Endothelial cell of umbilical vein (primary cell): Measurements from ENCODE around the gene GAN. TPM values are rescaled to one million over a fixed set of nuclear protein-coding genes. Genes with fewer than 3 reads are reported as not detected.

Experiments
- BruUV-seq: library from RNA; stranded (reverse); fragments of 400-500 nt; replicated peaks from 2 replicates; lab custom pipeline; 2021; lab: Mats Ljungman, UMichigan
- CTCF ChIA-PET: fragments of 300-600, 350-600 bp; sonication (Branson Sonifier 250); formaldehyde crosslinking; loops from one replicate; lab custom pipeline; 2021; ENCODE audit warnings: antibody characterized with exemption, inconsistent platforms; lab: Charles Lee
- POLR2A ChIA-PET: fragments of 300-600, 350-600 bp; sonication (Branson Sonifier 250); formaldehyde crosslinking; loops from one replicate; lab custom pipeline; 2021; ENCODE audit warnings: antibody characterized with exemption, inconsistent platforms; lab: Charles Lee
- DNase-seq: peaks from one replicate; pipeline ENCODE4 v3.0.0-alpha.2; 2011; ENCODE audit warnings: low read depth, low spot score
- FAIRE-seq: peaks from 2 replicates; lab custom pipeline; 2011; peaks lifted over from hg19 to GRCh38; lab: Jason Lieb, UNC
- H2AFZ ChIP-seq: 2 replicates; pipeline ENCODE4 v1.6.0; 2012; ENCODE audit warnings: low read depth, low read length, control low read depth, inconsistent platforms
- H3K27ac ChIP-seq: 2 replicates; pipeline ENCODE4 v1.5.1; 2011; ENCODE audit warnings: low read depth, mild to moderate bottlenecking, control low read depth, low read length, moderate library complexity; ENCODE audit not compliant: insufficient read depth
- H3K27me3 ChIP-seq, 2 experiments: 2 replicates each; pipeline versions ENCODE4 v1.6.0 to v1.6.1; 2011; ENCODE audit warnings: low read length in 2 of 2, mixed read lengths in 1 of 2; ENCODE audit not compliant: control insufficient read depth in 2 of 2, insufficient read depth in 2 of 2
- H3K36me3 ChIP-seq, 2 experiments: 2 replicates in 1 of 2; 3 replicates in 1 of 2; pipeline ENCODE4 v1.5.1; 2011; ENCODE audit warnings: low read length in 2 of 2, mild to moderate bottlenecking in 1 of 2, moderate library complexity in 1 of 2; ENCODE audit not compliant: control insufficient read depth in 2 of 2, insufficient read depth in 2 of 2; ENCODE audit errors: extremely low read depth in 1 of 2
- H3K4me1 ChIP-seq: 3 replicates; pipeline ENCODE4 v1.5.1; 2011; ENCODE audit warnings: mild to moderate bottlenecking, low read length; ENCODE audit not compliant: control insufficient read depth, insufficient read depth; ENCODE audit errors: extremely low read depth
- H3K4me2 ChIP-seq: 2 replicates; pipeline ENCODE4 v1.6.1; 2011; ENCODE audit warnings: low read length, control low read depth, mixed read lengths; ENCODE audit not compliant: insufficient read depth
- H3K4me3 ChIP-seq, 3 experiments: fragments of 200-600 bp in 1 of 3; sonication (generic), shearing (Covaris generic) in 1 of 3; replicated peaks in 1 of 3; 2 replicates each; pipeline ENCODE4 v1.5.1; 2011 to 2016; ENCODE audit warnings: control low read depth in 3 of 3, low read length in 3 of 3, mild to moderate bottlenecking in 2 of 3, inconsistent platforms in 1 of 3, low read depth in 1 of 3, moderate library complexity in 1 of 3; ENCODE audit not compliant: insufficient read depth in 1 of 3
- H3K79me2 ChIP-seq: 2 replicates; pipeline ENCODE4 v1.6.0; 2012; ENCODE audit warnings: low read length, inconsistent platforms; ENCODE audit not compliant: control insufficient read depth, insufficient read depth
- H3K9ac ChIP-seq: replicated peaks from 2 replicates; pipeline ENCODE3; 2011; ENCODE audit warnings: low read length, control low read depth; ENCODE audit not compliant: insufficient read depth; ENCODE audit errors: extremely low read depth
- H3K9me1 ChIP-seq: replicated peaks from 3 replicates; pipeline ENCODE4 v1.6.0; 2011; ENCODE audit warnings: mild to moderate bottlenecking, low read length; ENCODE audit not compliant: control insufficient read depth, insufficient read depth; ENCODE audit errors: extremely low read depth
- H3K9me3 ChIP-seq: replicated peaks from 2 replicates; pipeline ENCODE4 v1.5.1; 2012; ENCODE audit warnings: low read length, inconsistent platforms; ENCODE audit not compliant: control insufficient read depth, insufficient read depth
- H4K20me1 ChIP-seq: replicated peaks from 2 replicates; pipeline ENCODE3; 2011; ENCODE audit warnings: mild to moderate bottlenecking, low read length; ENCODE audit not compliant: control insufficient read depth, insufficient read depth; ENCODE audit errors: extremely low read depth
- CTCF ChIP-seq, 2 donors: IDR thresholded peaks; 1 replicate in 1 of 2; 2 replicates in 1 of 2; pipeline ENCODE4 v1.5.1; 2011; ENCODE audit warnings: low read length in 2 of 2, mild to moderate bottlenecking in 2 of 2, moderate library complexity in 2 of 2, control low read depth in 1 of 2, inconsistent platforms in 1 of 2, low read depth in 1 of 2; ENCODE audit not compliant: insufficient read depth in 1 of 2; ENCODE audit errors: extremely low read depth in 1 of 2
- EZH2 ChIP-seq: IDR thresholded peaks from 2 replicates; pipeline ENCODE4 v1.6.1; 2012; ENCODE audit warnings: borderline replicate concordance, low read depth, mild to moderate bottlenecking, moderate library complexity, low read length, inconsistent platforms; ENCODE audit not compliant: severe bottlenecking
- FOS ChIP-seq: IDR thresholded peaks from 2 replicates; pipeline ENCODE4 v1.6.1; 2011; ENCODE audit warnings: mild to moderate bottlenecking, low read length, moderate library complexity, borderline replicate concordance; ENCODE audit not compliant: insufficient read depth
- GATA2 ChIP-seq: IDR thresholded peaks from 2 replicates; pipeline ENCODE4 v1.7.0; 2011; ENCODE audit warnings: low read depth, mild to moderate bottlenecking, moderate library complexity, mixed read lengths, low read length; ENCODE audit not compliant: insufficient read length, insufficient read depth
- JUN ChIP-seq: IDR thresholded peaks from 2 replicates; pipeline ENCODE4 v1.6.1; 2011; ENCODE audit warnings: borderline replicate concordance, low read depth; ENCODE audit not compliant: insufficient read length, insufficient read depth
- MAX ChIP-seq: IDR thresholded peaks from 2 replicates; pipeline ENCODE4 v1.6.1; 2011; ENCODE audit not compliant: insufficient read depth, insufficient read length
- MYC ChIP-seq: IDR thresholded peaks from one replicate; pipeline ENCODE4 v1.6.1; 2011; ENCODE audit warnings: mild to moderate bottlenecking, low read depth, low read length
- POLR2A ChIP-seq: IDR thresholded peaks from 2 replicates; pipeline ENCODE4 v1.6.1; 2012; ENCODE audit warnings: low read depth, mild to moderate bottlenecking, control low read depth, low read length
- POLR2AphosphoS5 ChIP-seq: IDR thresholded peaks from 2 replicates; pipeline ENCODE4 v1.6.1; 2012; ENCODE audit warnings: low read depth, mild to moderate bottlenecking, control low read depth, low read length, moderate library complexity; ENCODE audit not compliant: insufficient read depth
- dilution Hi-C: fragments of 300-500 bp; cut with MboI; formaldehyde crosslinking; loops from one replicate; pipeline ENCODE4 v1.15.0; 2019; ENCODE audit warnings: low sequenced_read_pairs; ENCODE audit not compliant: extremely low pct_ligation_motif_present
- intact Hi-C: fragments of 100-400 bp; cut with micrococcal nuclease; formaldehyde crosslinking; loops from one replicate; pipeline ENCODE4 v1.10.0; 2022
- polyA plus RNA-seq, 4 experiments: library from polyadenylated mRNA; depleted of rRNA in 3 of 4; stranded (reverse) in 3 of 4; unstranded in 1 of 4; fragments of >200 nt; gene quantifications; 2 replicates each; pipeline versions ENCODE4 v1.2.1 to v1.2.3, GENCODE V29; 2011 to 2012; ENCODE audit warnings: missing spikeins in 1 of 4
- total RNA-seq: library from RNA; stranded (reverse); gene quantifications from 2 replicates; pipeline ENCODE4 v1.2.3, GENCODE V29; 2021

GAN gene
- total and polyA plus RNA-seq, 2 donors (not counting 3 experiments of a cell fraction or from before 2014, with no cell fraction given) = 1.8 to 11.1 TPM

- FAIRE-seq (no peak), DNase-seq (no peak)
- H3K4me2 ChIP-seq = no peak overlapping the region
- H3K9me1 ChIP-seq = no peaks in the 10 kb centered on the region
- no peak overlapping the region for H3K4me3 ChIP-seq
- TF ChIP-seq EZH2 = no peak
- TF ChIP-seq MAX = no peak
- TF ChIP-seq FOS = no peak
- no peak for TF ChIP-seq JUN
- TF ChIP-seq POLR2A = no peak
- no peaks in the 10 kb centered on the region for H3K79me2 ChIP-seq
- H3K4me1 ChIP-seq = peaks cover 21% of the 10 kb centered on the region
- CTCF ChIA-PET = no interaction called here
- no TSS peak for BruUV-seq
- H3K9ac ChIP-seq = no peak overlapping the region
- H4K20me1 ChIP-seq = no peaks in the 10 kb centered on the region
- dilution Hi-C loops (no loop called here), intact Hi-C loops (no loop called here)
- H3K27me3 ChIP-seq = no peaks in the 10 kb centered on the region
- no peak overlapping the region for H2AFZ ChIP-seq
- POLR2A ChIA-PET = no interaction called here
- H3K36me3 ChIP-seq = no peaks in the 10 kb centered on the region
- no peaks in the 10 kb centered on the region for H3K9me3 ChIP-seq
- no peak overlapping the region for H3K27ac ChIP-seq
Observed at GRCh38 chr16:81283044-81283443, 31.7 kb upstream of the GAN start.

- no peak for TF ChIP-seq POLR2AphosphoS5
- no peak for TF ChIP-seq CTCF (IDR thresholded peaks at IDR 0.05; ENCODE audit: extremely low read depth in 1 of 2, insufficient read depth in 1 of 2, low read depth in 1 of 2, low read length in 2 of 2)
- TF ChIP-seq FOS = no peak
- no peak for TF ChIP-seq POLR2A
- TF ChIP-seq MAX = no peak
- TF ChIP-seq JUN = no peak
- no peak for TF ChIP-seq GATA2
- TF ChIP-seq MYC = no peak
- no peak for TF ChIP-seq EZH2
- FAIRE-seq (no peak), DNase-seq (no peak)
- H3K36me3 ChIP-seq = no peaks in the 10 kb centered on the region
- H3K4me2 ChIP-seq = no peak overlapping the region
- dilution Hi-C loops = no loop called here
- ChIA-PET CTCF (interaction anchor here (0.8 to 2.5 kb wide), 4 partner anchors 24 to 81 kb away, joined by 3 to 12 read pairs (median 4); no protein-coding TSS in a partner anchor), POLR2A (no interaction called here)
- H3K79me2 ChIP-seq = no peaks in the 10 kb centered on the region
- H4K20me1 ChIP-seq = no peaks in the 10 kb centered on the region
- no peaks in the 10 kb centered on the region for H3K9me1 ChIP-seq
- no peaks in the 10 kb centered on the region for H3K9me3 ChIP-seq
- no TSS peak for BruUV-seq
- peaks cover 10% of the 10 kb centered on the region for H3K4me1 ChIP-seq
- intact Hi-C loops = no loop called here
- no peak overlapping the region for H3K27ac ChIP-seq
- no peak overlapping the region for H2AFZ ChIP-seq
- H3K9ac ChIP-seq = no peak overlapping the region
- no peak overlapping the region for H3K4me3 ChIP-seq
- H3K27me3 ChIP-seq = no peaks in the 10 kb centered on the region
Observed at GRCh38 chr16:81284995-81285600, 29.7 kb upstream of the GAN start.
